Anterior cingulate cortex (tissue), 58 donors: ENCODE results near the gene BCAS4.
"Not testable (repeated sequence)": the region's sequence is repeated elsewhere in the genome, so short reads cannot be mapped to it uniquely, and the experiment has no call there.

Source experiments
- DNase-seq, 58 donors: peaks; one replicate each; lab custom pipeline; 2025; lab: John Stamatoyannopoulos, UW

Gene BCAS4

GRCh38 chr20:50872560-50873425 lies 77.9 kb downstream of the BCAS4 start:
- no peak for DNase-seq

- no peak for DNase-seq
These were observed 78.7 kb downstream of the BCAS4 start for GRCh38 chr20:50873585-50873984.

- DNase-seq, result no peak
These were observed 79.4 kb downstream of the BCAS4 start for GRCh38 chr20:50874111-50874757.

GRCh38 chr20:50874758-50875665 lies 80.2 kb downstream of the BCAS4 start:
- no peak for DNase-seq

GRCh38 chr20:50876063-50876685 lies 81.3 kb downstream of the BCAS4 start:
- DNase-seq, result no peak

GRCh38 chr20:50876816-50877215 lies 82.0 kb downstream of the BCAS4 start:
- no peak for DNase-seq

GRCh38 chr20:50877232-50877743 lies 82.4 kb downstream of the BCAS4 start:
- no peak for DNase-seq

- DNase-seq, result no peak
These were observed 85.0 kb downstream of the BCAS4 start for GRCh38 chr20:50879649-50880550.

- DNase-seq, result not testable (repeated sequence)
These were observed 87.0 kb downstream of the BCAS4 start for GRCh38 chr20:50881759-50882424.

- no peak for DNase-seq
These were observed 89.0 kb downstream of the BCAS4 start for GRCh38 chr20:50883856-50884255.

- no peak for DNase-seq
These were observed 90.2 kb downstream of the BCAS4 start for GRCh38 chr20:50885068-50885467.

GRCh38 chr20:50885781-50886180 lies 90.9 kb downstream of the BCAS4 start:
- no peak for DNase-seq

GRCh38 chr20:50886184-50886790 lies 91.4 kb downstream of the BCAS4 start:
- no peak for DNase-seq

GRCh38 chr20:50887576-50887975 lies 92.7 kb downstream of the BCAS4 start:
- DNase-seq, result no peak

- no peak for DNase-seq
These were observed 96.3 kb downstream of the BCAS4 start for GRCh38 chr20:50891138-50891537.

GRCh38 chr20:50892394-50892793 lies 97.5 kb downstream of the BCAS4 start:
- no peak for DNase-seq

- no peak for DNase-seq
These were observed 98.8 kb downstream of the BCAS4 start for GRCh38 chr20:50893620-50894019.
